GM10266 (cell line): ENCODE data around the gene KCND2.

Source experiments
- DNase-seq: peaks from one replicate; pipeline ENCODE4 v3.0.0; 2012; ENCODE audit errors: extremely low spot score
- TF ChIP-seq, protein P1 (sequence below): IDR thresholded peaks from 2 replicates; pipeline ENCODE4 v1.5.1; 2012; ENCODE audit warnings: mild to moderate bottlenecking, low read depth; ENCODE audit not compliant: control insufficient read depth, insufficient read depth; ENCODE audit errors: missing control alignments

The KCND2 gene

DNA sequence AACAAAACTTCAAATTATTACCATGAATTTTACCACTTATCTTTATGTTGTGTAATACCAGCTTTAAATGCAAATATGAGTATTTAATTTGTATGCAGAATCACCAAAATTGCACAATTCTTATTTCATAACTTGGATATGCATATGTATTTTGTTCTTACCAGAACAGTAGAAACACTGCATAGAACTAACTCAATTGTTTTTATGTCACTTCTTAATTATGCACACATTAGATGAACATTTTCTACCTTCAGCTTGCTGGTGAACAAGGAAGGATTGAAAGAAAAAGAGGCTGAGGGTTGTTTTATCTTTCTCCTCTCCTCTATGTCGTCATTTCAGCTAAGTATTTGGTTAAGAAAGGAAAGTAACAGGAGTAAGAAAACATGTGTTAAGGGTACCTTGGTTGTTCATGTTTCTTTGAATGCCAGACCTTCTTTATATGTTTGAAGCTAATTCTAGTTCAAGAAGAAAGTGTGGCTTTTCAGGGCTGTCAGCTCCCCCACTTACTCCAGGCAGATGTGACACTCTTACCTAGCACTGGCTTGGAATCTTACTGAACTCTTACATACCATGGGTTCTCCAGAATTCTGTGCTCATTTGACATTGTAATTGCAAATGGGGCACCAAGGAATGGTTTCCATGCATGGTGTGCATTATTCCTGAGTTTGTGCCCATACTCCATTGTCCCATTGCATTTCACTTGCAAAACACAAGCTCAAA, 436.4 kb downstream of the KCND2 start:
- TF ChIP-seq, protein P1, sequence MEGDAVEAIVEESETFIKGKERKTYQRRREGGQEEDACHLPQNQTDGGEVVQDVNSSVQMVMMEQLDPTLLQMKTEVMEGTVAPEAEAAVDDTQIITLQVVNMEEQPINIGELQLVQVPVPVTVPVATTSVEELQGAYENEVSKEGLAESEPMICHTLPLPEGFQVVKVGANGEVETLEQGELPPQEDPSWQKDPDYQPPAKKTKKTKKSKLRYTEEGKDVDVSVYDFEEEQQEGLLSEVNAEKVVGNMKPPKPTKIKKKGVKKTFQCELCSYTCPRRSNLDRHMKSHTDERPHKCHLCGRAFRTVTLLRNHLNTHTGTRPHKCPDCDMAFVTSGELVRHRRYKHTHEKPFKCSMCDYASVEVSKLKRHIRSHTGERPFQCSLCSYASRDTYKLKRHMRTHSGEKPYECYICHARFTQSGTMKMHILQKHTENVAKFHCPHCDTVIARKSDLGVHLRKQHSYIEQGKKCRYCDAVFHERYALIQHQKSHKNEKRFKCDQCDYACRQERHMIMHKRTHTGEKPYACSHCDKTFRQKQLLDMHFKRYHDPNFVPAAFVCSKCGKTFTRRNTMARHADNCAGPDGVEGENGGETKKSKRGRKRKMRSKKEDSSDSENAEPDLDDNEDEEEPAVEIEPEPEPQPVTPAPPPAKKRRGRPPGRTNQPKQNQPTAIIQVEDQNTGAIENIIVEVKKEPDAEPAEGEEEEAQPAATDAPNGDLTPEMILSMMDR = no peak
- DNase-seq = no peak

DNA sequence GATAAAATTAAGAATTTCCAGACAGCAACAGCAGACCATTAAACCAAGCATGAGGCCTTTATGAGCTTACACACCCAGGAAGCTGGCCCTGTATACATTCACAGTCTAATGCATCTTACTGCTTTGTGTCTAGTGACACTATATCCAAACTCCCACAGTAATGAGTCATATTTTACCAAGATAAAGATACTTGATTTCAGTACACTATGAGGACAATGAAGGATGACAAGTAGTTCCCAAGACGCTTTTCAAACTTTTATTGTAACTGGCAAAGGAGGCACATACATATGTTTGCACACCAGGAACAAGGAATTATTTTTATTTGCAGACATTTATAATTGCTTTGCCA, 437.0 kb downstream of the KCND2 start:
- TF ChIP-seq, protein P1 = no peak
- no peak for DNase-seq

DNA sequence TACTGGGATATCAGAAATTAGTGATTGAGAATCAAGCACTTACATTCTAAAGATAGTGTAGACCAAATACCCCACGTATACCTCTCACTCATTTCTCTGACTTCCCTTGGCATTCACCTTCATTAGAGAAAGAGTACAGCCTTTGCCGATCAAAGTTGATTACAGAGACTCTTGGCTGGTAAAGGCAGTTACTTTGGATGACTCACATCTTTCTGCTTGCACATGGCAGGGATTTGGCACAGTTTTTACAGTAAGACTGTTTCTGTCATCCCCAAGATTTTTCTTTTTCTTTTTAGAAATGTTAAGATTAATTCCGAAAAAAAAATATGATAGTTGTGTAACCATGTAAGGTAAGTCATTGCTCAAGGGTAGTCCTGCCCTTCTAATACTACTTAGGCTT, 442.0 kb downstream of the KCND2 start:
- DNase-seq = no peak

DNA sequence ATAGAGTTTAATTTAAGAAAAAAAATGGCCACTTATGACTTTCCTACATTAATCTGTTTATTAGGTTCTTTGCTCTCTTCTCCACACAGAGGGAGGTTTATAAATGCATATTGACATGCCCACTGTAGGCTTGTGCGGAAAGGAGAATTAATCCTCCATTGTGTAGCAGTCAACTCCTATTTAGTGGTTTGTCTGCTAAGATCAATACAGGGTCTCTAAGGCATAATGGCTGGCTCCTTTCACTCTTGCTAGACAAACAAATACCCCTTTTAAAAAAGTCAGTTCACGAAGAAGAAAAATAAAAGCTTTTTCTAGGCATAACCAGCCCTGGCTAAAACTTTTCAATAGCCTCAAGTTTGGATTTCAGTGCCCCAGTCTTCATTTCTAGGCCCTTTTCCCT, 443.3 kb downstream of the KCND2 start:
- no peak for DNase-seq
- TF ChIP-seq, protein P1 = no peak

More for the DNA sequence above, 442.0 kb downstream of the KCND2 start:
- TF ChIP-seq, protein P1 = no peak

DNA sequence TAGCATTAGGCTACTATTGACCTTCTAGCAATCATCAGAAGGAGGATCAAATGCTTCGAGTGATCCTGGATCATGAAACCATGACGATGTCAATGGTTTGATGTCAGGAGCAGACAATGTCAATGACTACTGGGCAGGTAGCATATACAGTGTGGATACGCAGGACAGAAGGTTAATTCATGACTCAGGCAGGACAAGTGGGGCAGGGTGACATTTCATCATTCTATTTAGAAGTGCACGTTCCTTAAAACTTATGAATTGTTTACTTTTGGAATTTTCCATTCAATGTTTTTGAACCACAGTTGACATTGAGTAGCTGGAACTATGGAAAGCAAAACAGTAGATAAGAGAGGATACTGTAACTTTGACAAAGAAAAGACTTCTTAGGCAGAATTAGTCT, 444.2 kb downstream of the KCND2 start:
- no peak for DNase-seq
- TF ChIP-seq, protein P1 = no peak

DNA sequence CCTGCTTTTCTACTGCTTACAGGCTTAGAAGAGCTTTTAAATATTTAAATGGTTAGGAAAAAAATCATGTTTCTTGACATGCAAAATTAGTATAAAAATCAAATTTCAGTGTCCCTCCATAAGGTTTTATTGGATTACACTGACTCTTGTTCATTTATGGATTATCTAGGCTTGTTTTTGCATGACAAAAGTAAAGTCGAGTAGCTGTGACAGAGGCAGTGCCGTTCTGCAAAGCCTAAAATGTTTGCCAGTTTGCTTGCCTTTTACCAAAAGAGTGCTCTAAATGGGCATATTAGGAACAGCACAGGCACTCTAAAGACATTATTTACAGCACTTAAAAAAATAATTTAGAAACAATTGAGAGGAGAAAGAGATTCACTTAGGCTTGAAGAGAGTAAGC, 445.4 kb downstream of the KCND2 start:
- TF ChIP-seq, protein P1 = no peak
- no peak for DNase-seq

DNA sequence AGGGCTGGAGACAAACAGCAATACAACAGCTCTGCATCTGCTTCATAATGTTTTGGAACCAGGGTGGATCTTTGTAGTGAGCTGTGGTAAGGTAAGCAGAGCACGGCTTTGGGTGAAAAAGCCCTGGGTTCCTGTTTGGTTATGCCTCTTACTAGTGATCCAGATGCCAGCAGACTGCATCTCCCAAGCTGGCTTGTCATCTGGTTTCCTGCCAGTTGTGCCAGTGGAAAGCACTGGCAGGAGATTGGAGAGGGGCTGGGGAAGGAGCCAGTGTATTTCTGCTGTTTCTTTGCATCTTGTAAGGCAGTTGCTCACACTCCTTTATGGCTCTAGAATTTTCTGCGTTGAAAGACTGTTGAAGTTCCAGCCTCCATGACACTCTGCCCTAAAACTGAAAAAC, 447.3 kb downstream of the KCND2 start:
- no peak for DNase-seq
- TF ChIP-seq, protein P1 = no peak
